Natural killer cell treated with Interleukin-12 subunit alpha and Interleukin-12 subunit beta and Interleukin-15 and Interleukin-18, amount 100 ng/mL, for 72 hours (primary cell): Measurements from ENCODE around the gene ATOX1. TPM values are rescaled to one million over a fixed set of nuclear protein-coding genes. Genes with fewer than 3 reads are reported as not detected.

Experiments
- total RNA-seq, 2 donors: library from RNA; stranded (reverse); gene quantifications; one replicate each; pipeline ENCODE4 v1.2.3, GENCODE V29; 2022

ATOX1 gene
- total RNA-seq, 2 donors from 2014 or later, result 60.0 to 84.9 TPM

Other genes with a start within 250 kb of the ATOX1 start
- gene FAT2, start 167.3 kb downstream of the ATOX1 start, total RNA-seq, result not detected
- gene SPARC, start 71.7 kb downstream of the ATOX1 start, total RNA-seq, result not detected
- gene G3BP1, start 13.3 kb upstream of the ATOX1 start, total RNA-seq, result 100 to 1,000 TPM; 237 to 290 TPM
- gene GLRA1, start 166.2 kb upstream of the ATOX1 start, total RNA-seq, result not detected